Measurements from ENCODE around the gene RAB10. TPM values are rescaled to one million over a fixed set of nuclear protein-coding genes. Genes with fewer than 3 reads are reported as not detected.
A peak's percentile ranks its signal among the peaks of the same experiment; 100 is the strongest.

Gene RAB10
- total and polyA plus RNA-seq, 9 of the 15 experiments (the other 6 are each of a cell fraction or from before 2014, with no cell fraction given), result 25.1 to 214 (median 157) TPM

GRCh38 chr2:26058390-26058789 lies 24.5 kb downstream of the RAB10 start:
- ChIA-PET POLR2A (interaction anchor here (1.0 to 1.1 kb wide), 3 partner anchors 10 to 12 kb away, joined by 3 read pairs; no protein-coding TSS in a partner anchor), CTCF (ENCODE audit: low intra/inter-chr PET ratio) (no interaction called here)
- Histone ChIP-seq H3K9me1 (ENCODE audit: control insufficient read depth, insufficient read depth, low read length) (no peaks in the 10 kb centered on the region), H3K9ac (ENCODE audit: insufficient read depth in 1 of 2, low read depth in 2 of 2, low read length in 2 of 2) (no peak overlapping the region), H3K9me3 (replicated peaks; ENCODE audit: control insufficient read depth, insufficient read depth, low read depth, low read length) (no peaks in the 10 kb centered on the region), H3K4me3 (no peak overlapping the region), H3K27me3 (ENCODE audit: control insufficient read depth in 2 of 2, insufficient read depth in 2 of 2, low read length in 2 of 2) (no peaks in the 10 kb centered on the region), H3K4me1 (replicated peaks in 1 of 2; ENCODE audit: control insufficient read depth in 2 of 2, insufficient read depth in 2 of 2, low read length in 2 of 2) (peaks cover 29 to 30% of the 10 kb centered on the region in 2 experiments), H4K20me1 (replicated peaks; ENCODE audit: control insufficient read depth, insufficient read depth, low read length) (peaks cover 13% of the 10 kb centered on the region; the same call in 1 of the 2 replicates), H3K4me2 (ENCODE audit: insufficient read depth, low read length) (peak overlapping the region; percentile 16; the same call in 1 of the 2 replicates), H3K27ac (ENCODE audit: extremely low read depth, low read depth, low read length) (peak overlapping the region; percentile 29; the same call in 1 of the 3 replicates), H3K36me3 (ENCODE audit: control insufficient read depth, insufficient read depth, low read length) (peaks cover 32% of the 10 kb centered on the region; the same call in 2 of the 3 replicates), H2AFZ (ENCODE audit: low read depth, low read length) (no peak overlapping the region), H3K79me2 (ENCODE audit: control insufficient read depth, insufficient read depth, low read length) (peaks cover 99% of the 10 kb centered on the region)
- FAIRE-seq (no peak), ATAC-seq (peak; percentile 3; the same call in 2 of the 3 replicates), DNase-seq (ENCODE audit: extremely low read depth in 1 of 4, low spot score in 3 of 4) (no peak)
- BruUV-seq (replicated peaks), result no TSS peak
- TF ChIP-seq ZNF395 (CRISPR knock-in tag; IDR thresholded peaks at IDR 0.05) (no peak), JUN (IDR thresholded peaks at IDR 0.05; ENCODE audit: borderline replicate concordance, low read depth, low read length) (no peak), JUN (CRISPR knock-in tag; IDR thresholded peaks at IDR 0.05; ENCODE audit: borderline replicate concordance) (no peak)
- intact Hi-C loops (cut with micrococcal nuclease) (loop anchor here (5.0 kb wide), 1 partner anchor 66 kb away; no protein-coding TSS in a partner anchor), in situ Hi-C loops (cut with MboI) (no loop called here)
- WGBS (ENCODE audit: insufficient coverage, low coverage, missing lambda C conversion rate), result 54% methylated on average over 4 of the region's 4 CpGs
